Right hindlimb (tissue), 1 donor: ENCODE measurements around the gene RAB36.

Experiments
- DNase-seq: peaks from one replicate; pipeline ENCODE4 v3.0.0-alpha.2; 2018

Gene RAB36

DNA sequence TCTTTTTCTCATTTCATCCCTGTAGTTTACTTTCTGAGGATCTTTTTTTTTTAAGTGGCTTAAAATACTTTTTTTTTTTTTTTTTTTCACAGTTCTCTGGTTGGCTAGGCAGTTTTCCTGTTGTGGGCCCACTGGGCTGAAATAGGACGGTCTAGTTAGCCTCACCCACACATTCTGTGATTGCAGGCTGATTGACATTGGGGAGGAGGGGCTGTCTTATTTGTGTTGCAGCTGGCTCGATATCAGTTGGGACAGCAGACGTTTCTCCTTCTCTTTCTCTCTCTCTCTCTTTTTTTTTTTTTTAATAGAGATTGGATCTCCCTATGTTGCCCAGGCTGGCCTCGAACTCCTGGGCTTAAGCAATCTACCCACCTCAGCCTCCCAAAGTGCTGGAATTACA lies 41.9 kb downstream of the RAB36 start:
- no peak for DNase-seq

DNA sequence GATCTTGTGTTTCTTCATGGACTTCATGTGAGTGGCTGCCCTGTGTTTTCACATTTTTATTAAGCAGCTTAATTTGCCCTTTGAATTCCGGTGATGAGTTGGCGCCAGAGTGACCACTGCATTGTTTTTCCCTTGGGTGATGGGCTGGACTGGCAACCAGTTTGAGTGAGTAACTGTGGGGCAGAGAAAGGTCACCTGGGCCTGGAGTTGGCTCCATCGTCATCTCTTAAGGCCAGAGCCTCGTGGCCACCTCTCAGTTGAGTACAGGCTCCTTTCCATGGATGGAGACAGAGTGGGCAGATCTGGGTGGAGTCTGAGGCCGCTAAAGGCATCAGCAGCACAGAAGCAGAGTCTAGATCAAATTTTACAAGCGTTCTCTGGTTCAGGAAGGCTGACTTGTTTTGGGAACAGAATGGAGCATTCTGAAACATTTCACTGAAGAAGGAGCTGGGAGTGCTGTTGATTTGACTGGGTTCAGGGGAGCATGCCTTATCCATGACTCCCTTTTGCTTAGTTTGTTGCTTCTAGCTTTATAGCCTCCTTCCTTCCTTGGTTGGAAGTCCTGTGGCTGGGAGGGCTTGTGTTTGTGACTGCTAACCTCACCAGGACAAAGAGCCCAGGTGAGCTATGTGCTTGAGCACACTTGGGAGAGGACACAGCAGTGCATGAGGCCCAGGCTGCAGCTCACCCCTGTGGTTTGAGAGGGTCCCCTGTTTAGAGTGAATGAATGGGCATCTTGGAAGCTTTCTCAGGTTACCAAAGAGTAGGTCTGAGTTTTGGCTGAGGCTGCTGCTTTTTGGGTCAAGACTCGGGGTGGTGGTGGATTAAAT lies 42.8 kb downstream of the RAB36 start:
- no peak for DNase-seq

DNA sequence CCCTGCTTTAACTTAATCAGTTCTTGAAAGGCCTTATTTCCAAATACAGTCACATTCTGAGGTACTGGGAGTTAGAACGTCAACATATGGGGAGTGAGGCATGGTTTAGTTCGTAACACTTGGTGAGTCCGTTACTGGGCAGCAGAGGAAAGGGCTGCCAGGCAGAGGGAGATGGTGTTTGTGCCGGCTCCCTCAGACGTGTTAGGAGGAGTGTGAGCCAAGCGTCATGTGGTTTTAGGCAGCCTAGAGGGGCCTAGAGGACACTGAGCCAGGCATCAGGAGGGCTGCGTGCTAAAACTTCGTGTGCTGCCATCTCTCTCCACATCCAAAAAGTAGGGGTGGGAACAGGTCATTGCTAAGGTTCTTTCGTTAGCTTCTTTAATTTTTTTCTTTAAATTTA lies 45.2 kb downstream of the RAB36 start:
- DNase-seq, result no peak

DNA sequence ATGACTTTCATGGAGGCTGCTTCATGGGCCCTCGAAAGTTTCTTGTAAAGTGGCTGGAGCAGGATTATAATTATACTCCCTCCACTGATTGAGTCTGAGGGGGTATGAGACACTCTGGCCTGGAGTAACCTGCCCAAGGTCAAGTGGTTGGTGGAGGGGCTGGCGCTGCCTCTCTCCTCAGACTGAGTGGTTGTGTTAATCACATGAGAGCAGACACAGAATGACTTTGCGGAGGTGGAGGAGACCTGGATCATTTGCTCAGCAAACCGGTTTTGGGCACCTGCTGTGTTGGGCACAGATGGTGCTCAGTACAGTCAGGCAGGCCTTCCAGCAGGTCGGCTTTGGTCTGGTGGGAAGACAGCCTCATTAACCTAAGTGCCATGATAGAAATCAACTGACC lies 46.9 kb downstream of the RAB36 start:
- no peak for DNase-seq

DNA sequence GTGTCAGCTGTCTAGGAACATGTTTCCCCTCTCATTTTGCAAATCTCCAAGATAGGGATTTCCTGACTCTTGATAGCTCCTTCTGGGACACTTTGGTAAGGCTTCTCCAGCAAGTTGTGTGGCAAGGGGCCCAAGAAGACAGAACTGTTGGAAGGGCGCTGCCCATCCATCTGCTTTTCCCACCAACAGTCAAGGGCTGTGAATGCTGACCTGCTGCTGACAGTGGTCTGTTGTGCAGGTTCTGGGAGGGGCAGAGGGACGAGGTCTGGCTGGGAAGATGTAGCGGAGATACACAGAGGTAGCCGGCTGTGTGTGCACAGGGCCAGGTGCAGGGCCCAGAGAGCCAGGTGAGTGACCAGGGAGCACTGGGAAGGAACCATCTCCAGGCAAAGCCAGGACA lies 47.3 kb downstream of the RAB36 start:
- no peak for DNase-seq

DNA sequence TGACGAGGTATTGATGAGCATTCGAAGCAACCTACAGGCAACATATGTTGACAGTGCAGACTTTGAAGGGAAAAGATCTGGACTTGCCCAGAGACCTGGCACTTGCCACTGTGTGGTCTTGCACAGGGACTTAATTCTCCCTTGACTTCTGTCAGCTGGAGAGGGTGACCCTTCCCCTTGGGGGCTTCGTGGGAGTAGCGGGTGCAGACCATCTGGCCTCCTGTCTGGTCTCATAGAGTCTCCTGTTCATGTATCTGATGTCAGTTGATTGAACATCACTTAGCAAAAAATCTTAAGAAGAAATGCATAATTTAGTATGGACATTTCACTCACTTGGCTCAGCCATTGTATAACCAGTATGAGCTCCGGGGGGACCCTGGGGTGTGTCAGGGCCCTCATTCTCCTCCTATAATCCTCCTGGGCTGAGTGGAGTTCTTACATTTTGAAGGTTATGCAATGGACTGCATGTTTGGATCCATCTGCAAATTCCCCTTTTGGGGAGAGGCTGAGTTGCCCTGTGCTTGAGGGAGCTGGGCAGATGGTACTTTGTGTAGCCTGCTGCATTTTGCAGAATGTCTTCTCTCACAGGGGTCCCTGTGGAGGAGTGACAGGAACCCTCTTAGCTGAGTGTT lies 48.0 kb downstream of the RAB36 start:
- DNase-seq, result no peak

DNA sequence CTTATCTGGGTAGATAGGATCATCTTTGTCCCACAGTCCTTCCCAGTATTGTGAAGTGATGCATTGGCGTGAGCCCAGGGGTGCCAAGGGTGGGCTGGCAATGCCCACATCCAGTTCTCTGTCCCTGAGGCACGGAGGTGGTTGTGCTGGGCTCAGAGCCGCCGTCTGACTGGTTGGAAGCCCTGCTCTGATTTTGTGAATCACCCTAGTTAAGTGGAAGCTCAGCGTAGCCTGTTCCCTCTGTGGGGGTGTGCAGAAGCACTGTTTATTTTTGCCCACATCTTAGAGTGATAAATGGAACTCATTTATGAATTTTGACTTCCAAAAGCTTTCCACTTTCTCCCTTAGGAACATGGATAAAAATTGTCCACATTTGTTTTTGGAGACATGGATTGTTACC lies 48.6 kb downstream of the RAB36 start:
- DNase-seq, result no peak

DNA sequence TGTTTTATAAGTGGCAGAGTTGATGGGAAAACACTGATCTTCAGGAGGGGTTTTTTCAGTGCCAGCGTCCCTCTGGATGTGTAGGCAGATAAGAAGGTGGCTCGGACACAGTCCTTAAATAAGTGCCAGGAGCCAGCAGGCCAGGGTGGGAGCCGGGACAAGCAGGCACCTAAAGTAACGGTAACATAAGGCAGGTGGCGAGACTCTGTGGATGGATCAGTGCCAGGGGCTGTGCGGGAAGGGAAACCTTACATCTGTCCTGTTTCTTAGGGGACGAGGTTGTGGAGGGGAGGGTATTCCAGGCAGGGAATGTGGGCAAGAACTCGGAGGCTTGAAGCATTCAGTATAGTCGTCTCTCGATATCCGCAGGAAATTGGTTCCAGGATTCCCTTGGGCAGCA lies 50.9 kb downstream of the RAB36 start:
- DNase-seq, result no peak

DNA sequence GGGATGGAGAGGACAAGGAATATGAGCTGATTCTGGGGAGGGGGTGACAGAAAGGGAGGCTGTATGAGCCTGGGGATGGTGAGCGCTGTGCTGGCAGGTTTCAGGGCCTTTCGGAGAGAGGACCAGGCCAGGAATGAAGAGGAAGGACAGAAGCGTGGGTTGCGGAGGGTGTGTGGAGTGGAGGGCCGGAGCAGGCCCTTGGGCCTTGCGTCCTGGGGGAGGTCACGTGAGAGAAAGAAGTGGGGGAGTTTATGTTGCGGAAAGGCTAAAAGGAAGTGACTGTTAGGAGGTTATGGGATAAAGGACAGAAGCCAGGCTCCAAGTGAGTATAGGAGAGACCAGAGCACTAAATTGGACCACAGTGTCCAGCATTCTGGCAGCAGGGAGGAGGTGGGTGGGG lies 52.6 kb downstream of the RAB36 start:
- no peak for DNase-seq

DNA sequence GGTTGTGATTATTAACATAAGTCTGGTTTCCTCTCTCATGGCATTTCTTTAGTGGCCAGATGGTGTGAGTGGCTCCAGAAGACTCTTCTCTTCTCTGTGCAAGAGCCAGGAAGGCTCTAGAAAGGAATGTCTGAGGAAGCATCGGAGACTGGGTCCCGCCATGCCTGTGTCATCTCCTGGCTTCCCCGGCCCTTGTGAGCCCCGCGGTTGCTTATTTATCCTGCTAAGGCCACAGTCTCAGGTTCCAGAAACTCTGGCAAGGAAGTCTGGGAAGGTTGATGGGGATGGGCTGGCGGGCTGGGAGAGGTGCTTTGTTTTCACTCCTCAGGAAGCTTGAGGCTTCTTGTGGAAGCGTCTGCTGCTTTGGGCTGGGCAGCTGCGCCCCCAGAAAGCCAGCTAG lies 53.9 kb downstream of the RAB36 start:
- DNase-seq, result no peak

DNA sequence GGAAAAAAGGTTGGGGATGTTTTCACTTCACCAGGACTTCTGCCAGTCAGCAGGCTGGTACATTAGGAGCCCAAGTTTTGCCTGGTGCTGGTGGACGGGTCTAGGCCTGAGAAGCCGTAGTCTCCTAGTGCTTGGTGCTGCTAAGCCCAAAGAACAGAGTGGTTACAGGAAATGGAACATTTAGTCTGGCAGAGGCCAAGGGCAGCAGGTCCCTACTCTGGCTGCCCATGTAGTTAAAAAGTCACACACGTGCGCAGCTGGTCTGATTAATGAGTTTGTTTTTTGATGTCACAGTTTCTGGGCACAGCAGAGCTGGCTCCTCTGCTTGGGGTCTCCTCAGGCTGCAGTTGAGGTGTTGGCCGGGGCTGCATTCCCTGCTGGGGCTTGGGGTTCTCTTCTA lies 55.6 kb downstream of the RAB36 start:
- DNase-seq, result no peak

DNA sequence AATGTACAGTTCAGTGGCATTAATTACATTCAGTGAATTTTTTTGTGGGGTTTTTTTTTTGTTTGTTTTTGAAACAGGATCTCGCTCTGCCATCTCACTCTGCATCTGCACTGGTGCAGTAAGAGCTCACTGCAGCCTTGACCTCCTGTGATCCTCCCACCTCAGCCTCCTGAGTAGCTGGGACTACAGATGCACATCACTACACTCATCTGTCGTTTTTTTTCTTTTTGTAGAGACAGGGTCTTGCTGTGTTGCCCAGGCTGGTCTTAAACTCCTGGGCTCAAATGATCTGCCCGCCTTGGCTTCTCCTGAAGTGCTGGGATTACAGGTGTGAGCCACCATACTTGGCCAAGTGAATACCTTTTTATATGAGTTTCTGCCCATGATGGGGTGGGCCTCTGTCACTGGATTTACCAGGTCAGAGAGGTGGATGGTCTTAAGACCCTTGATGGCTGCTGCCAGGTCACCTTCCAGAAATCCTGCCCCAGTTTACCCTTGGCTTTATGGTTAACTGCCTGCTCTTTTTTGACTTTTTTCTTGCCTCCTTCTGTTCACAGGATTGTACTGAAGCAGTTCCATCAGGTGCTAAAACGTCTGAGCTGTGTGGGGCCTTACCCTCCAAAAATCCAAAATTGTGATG lies 57.7 kb downstream of the RAB36 start:
- no peak for DNase-seq

DNA sequence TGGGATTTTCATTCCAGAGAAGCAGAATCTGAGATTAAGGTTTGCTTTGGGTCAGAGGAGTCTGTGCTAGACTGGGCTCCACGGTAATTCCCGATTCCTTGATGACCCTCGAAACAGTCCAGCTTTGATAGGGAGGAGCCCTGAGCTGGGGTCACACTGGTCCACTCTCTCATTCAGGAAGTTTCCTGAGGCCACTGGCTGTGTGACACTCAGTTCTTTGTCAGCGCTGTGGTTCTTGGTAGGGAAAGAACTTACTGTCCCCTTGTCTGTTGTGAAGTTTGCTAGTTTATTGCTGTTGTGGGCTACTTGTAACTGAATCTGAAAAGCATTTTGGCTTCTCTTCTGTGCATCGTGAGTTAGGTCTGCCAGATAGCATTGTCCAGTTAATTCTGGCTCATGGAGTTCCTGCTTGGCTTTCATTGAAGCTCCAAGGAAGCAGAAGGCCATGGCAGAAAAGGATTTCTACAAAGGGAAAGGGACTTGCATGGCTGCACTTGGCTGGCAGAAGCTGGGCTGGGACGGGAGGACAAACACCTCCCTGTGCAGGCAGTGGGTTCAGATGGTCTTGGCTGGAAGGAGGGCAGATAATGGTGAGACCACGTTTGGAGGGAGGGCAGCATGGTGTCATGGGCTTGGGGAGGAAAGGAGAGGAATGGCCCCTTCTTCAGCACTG lies 58.3 kb downstream of the RAB36 start:
- no peak for DNase-seq

DNA sequence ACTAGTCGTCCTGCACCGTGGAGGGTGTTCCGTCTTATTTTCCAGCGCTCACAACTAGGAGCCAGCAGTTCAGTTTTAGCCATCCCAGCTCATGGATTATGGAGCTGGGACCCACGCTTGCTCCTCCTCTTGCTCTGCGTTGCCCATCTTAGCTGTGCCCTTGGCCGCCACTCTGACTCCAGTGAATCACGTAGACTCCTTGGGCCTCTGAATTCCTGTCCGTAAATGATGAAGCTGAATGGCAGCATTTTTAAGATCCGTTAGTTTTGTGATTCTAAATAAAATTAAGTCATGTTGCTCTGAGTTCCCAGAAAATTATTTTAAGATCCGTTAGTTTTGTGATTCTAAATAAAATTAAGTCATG lies 58.8 kb downstream of the RAB36 start:
- no peak for DNase-seq

DNA sequence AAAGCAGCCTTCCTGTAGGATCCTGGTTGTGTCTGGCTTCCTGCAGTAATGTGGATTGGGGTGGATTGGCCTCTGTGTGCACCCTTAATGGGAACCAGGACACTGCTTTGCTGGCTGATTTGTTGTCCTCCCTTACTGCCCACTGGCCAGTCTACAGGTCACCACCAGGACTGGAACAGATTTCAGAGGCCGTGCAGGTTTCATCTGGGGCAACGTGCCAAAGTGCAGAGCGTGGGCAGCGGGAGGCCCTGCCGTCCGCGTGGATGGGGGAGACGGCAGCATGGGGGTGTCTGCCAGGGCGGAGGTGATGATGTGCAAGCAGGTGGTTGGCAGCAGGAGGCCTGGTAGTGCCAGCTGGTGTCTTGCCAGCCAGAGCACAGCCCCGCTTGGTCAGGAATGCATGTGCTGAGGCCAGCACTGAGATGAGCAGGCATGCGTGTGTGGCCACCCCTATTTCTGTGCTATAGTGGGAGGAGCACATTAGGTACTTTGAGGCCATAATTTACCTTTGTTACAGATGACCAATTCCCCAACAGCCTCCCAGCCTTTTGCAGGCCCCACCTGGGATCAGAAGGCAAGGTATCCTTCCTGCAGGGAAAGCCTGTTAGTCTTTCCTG lies 59.4 kb downstream of the RAB36 start:
- peak; percentile 74 for DNase-seq

DNA sequence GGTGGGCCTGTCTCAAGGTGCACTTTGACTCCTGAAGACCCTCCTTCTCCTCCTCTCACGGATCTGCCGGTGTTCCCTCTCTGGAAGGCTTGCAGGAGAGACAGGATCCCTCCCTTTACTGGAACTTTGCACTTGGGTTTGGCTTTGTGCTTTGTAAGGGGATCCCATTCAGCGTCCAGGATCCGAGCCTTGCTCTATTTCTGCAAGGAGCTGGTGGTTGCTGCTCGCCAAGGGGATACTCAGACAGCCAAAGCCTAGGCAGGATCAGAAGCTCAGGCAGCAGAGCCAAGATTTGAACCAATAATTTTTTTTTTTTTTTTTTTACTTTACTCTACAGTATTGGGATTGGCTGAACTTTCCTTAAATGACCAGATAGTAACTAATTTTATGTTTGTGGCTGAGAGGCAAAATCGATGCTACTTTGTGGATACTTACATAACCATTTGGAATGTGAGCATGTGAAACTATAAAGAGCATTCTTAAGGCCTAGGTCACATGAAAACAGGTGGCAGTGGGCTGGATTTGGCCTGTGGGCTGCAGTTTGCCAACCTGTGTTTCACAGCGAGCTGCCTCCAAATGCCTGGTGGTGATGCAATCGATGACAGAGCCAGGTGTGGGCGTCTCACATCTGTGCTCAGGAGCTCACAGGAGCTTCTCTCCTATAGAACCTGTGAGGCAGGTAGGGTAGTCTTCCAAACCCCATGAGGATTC lies 60.2 kb downstream of the RAB36 start:
- DNase-seq, result peak; percentile 77

DNA sequence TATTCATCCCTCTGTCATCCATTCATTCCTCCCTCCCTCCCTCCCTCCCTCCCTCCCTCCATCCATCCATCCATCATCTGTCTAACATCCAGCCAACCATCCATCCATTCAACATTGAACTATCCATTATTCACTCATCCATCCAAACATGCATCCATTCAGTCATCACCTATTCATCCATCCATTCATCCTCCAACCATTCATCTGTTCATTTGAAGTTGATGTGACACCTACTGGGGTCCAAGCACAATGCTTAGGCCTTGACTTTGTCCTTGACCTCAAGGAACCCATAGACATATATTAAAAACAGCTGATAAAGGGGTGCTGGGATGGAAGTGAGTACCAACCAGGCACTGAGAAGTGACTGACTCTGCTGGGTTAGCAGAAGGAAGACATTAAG lies 61.6 kb downstream of the RAB36 start:
- no peak for DNase-seq

DNA sequence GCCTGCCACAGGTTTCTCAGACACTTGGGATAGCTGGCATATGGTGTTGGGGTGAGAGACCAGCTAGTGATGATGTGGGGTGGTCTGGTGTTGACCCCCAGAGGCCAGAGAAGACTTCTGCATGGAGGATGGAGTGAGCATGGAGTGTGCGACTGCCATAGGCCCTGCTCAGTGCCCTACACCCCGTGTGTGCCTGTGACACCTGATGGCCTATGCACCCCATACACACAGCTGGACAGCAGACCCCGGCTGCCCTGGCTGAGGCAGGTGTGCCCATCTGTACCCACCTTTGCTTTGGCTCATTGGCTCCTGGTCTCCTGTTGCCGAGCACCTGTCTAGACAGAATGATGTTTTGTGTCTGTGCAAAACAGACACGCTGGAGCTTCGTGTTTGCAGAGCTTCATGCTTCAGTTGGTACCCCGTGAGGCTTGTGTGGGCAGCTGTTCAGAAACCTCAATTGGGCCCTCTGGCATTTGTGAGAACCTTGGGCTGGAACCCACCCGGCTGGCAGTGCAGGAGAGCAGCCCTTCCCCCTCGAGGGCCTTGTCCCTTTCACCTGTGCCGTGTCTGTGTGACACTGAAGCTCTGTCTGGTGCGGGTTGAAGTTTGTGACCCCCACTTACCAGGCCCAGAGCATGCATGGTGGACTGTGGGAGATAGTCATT lies 62.6 kb downstream of the RAB36 start:
- no peak for DNase-seq

DNA sequence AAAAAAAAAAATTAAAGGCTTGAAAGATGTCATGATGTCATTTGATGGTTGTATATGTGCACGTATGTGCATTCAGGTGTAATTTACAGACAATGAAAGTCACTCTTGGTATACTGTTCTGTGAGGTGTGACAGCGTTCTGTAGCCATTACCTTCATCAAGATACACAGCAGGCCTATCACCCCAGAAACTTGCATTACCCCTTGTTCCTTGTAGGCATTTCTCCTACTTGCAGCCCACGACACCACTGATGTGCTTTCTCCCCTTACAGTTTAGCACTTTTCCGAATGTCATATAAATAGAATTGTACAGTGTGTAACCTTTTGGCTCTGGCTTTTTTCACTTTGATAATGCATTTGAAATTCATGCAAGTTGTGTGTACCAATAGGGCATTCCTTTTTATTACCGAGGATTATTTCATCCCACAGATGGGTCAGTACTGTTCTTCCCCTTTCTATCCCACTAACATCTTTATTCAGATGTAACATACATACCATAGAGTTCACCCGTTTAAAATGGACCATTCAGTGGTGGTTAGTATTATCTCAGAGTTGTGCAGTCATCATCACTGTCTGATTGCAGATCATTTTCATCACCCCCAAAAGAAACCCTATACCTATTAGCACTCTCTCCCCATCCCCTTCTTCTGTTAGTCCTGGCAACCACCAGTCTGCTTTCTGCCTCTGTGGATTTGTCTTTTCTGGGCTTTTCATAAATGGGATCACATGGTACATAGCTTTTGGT lies 65.3 kb downstream of the RAB36 start:
- no peak for DNase-seq

DNA sequence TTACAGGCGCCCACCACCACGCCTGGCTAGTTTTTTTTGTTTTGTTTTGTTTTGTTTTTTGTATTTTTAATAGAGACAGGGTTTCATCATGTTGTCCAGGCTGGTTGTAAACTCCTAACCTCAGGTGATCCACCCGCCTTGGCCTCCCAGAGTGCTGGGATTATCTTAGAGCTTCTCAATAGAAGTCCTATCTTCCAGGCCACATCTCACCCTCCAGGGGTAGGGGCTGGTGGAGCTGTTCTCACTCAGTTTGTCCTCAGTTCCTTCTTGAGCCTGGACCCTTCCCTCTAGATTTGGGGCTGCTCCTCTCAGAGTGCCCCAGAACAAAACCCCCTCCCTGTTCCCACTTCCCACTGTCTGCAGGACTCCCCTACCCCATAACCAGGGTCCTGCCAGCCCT lies 66.3 kb downstream of the RAB36 start:
- DNase-seq, result no peak
